ENCODE measurements around the gene CHRNB4.

CHRNB4 gene

DNA sequence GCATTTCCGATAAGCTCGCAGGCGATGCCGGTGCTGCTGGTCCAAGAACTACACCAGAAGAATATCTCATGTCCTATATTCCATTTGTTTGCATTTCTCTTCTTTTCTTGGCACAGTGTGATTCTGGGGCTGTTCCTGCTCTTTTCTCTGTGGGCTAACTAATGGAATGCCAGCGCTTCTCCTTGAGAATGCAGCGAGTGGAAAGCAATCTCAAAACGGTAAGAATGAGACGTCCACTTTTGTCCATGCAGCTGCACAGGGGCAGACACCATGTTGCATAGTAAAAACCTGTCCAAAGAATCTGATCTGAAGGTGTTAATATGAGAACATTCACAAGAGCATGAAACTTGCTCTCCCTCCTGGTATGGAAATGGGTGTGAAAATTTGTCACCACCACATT is 13.7 kb downstream of the CHRNB4 start:
- TF ChIP-seq, protein P1, sequence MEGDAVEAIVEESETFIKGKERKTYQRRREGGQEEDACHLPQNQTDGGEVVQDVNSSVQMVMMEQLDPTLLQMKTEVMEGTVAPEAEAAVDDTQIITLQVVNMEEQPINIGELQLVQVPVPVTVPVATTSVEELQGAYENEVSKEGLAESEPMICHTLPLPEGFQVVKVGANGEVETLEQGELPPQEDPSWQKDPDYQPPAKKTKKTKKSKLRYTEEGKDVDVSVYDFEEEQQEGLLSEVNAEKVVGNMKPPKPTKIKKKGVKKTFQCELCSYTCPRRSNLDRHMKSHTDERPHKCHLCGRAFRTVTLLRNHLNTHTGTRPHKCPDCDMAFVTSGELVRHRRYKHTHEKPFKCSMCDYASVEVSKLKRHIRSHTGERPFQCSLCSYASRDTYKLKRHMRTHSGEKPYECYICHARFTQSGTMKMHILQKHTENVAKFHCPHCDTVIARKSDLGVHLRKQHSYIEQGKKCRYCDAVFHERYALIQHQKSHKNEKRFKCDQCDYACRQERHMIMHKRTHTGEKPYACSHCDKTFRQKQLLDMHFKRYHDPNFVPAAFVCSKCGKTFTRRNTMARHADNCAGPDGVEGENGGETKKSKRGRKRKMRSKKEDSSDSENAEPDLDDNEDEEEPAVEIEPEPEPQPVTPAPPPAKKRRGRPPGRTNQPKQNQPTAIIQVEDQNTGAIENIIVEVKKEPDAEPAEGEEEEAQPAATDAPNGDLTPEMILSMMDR (IDR thresholded peaks at IDR 0.05; ENCODE audit: low read depth, low read length, missing control alignments) = no peak
- H3K4me3 ChIP-seq (replicated peaks; ENCODE audit: low read depth, low read length) = no peak overlapping the region
- DNase-seq (ENCODE audit: extremely low read depth, low read depth) = no peak

DNA sequence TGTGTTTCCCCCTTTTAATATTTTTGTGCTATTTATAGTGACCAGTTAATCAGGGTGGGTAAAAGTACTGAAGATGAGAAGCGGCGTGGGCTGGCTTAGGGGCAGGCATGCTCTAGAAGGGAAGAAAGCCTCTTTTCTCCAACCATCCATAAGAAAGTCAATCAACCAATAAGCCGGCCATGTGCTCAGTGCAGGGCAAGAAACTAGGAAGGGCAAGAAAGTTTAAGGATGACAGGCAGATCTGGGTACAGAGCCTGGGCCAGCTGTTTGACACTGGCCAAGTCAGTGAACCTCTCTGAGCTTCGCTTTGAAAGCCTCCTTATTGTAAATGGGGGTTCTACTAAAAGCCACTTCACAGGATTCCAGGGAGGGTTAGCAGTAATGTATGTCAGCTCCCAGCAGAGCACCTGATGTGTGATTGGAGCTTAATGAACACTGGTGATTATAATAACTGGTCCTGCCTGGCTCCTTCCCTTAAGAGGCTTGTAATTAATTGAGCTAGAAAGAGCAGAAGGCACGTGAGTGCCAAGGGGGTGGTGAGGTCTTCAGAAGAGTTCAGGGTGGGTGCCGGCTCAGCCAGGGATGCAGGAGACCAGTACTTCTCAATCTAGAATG is 14.5 kb downstream of the CHRNB4 start:
- no peak for DNase-seq (ENCODE audit: extremely low read depth, low read depth)
- TF ChIP-seq, protein P1 (IDR thresholded peaks at IDR 0.05; ENCODE audit: low read depth, low read length, missing control alignments) = no peak
- H3K4me3 ChIP-seq (replicated peaks; ENCODE audit: low read depth, low read length) = no peak overlapping the region

DNA sequence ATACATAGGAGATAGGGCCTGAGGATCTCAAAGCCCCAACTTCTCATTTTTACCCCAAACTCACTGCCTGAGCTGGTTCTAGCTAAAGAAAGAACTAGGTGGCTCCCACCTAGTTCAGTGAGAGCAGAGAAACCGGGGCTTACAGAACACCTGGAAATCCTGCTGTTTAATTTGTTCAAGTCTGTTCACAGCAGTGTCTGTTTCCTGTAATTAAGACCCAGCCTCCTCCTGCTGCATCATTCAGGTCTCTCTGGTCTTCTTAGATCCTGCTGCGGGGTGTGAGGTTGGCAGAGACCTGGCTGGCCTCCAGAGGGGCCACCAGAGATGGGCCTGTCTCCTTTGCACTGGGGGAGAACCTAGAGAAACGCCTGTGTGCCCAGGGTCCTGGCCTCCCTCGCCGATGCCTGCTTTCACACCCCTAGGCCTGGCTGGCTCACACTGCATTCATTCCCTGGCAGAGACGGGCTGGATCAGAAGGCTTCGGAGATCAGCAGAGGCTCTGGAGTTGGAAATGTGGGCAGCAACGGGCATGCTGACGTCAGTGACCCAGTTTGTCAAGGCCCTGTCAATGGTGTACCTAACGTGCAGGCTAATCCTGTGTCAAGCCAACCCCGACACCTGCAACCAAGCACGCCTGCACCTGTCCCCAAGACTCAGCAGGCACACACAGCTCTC is 15.3 kb downstream of the CHRNB4 start:
- H3K4me3 ChIP-seq (replicated peaks; ENCODE audit: low read depth, low read length) = no peak overlapping the region
- no peak for DNase-seq (ENCODE audit: extremely low read depth, low read depth)
- TF ChIP-seq, protein P1 (IDR thresholded peaks at IDR 0.05; ENCODE audit: low read depth, low read length, missing control alignments) = no peak

DNA sequence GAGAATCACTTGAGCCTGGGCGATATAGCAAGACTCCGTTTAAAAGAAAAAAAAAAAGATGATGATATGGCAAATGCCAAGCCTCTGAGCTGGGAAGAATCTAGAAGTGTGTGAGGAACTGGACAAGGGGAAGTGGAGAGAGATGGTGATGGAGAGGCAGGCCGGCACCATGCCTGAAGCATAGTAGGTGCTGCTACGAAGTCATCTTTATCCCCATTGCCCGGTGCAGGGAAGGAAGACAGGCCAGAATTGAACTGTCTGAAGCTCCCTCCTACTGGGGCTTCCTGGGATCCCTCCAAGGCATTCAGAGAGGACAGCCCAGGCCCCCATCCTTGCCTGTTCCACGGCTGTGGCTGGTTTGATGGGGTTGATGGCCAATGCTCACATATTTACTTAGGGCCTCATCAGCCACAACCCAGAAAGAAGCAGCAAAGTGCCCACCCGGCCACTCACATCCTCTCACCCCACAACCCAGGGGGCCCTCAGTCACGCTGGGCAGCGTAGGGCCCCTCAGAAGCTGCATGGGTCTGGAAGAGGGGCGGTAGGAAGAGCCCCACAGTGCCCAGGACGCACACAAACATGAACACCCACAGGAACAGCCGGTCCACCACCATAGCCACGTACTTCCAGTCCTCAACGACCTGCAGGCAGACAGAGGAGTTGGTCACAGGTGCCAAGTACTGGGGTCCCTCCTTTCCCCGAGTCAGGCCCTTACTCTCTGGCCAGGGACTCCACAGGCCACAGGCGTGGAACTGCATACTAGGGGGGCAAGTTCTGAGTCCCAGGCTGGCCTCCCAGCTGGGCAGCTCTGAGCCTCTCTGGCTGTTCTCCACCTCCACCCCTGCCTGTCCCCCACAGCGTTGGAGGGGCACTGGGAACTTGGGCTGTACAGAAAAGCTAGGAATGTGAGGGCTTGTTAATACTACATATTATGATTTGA is 16.1 kb downstream of the CHRNB4 start:
- no peak for DNase-seq (ENCODE audit: extremely low read depth, low read depth)
- TF ChIP-seq, protein P1 (IDR thresholded peaks at IDR 0.05; ENCODE audit: low read depth, low read length, missing control alignments) = no peak
- H3K4me3 ChIP-seq (replicated peaks; ENCODE audit: low read depth, low read length) = no peak overlapping the region

DNA sequence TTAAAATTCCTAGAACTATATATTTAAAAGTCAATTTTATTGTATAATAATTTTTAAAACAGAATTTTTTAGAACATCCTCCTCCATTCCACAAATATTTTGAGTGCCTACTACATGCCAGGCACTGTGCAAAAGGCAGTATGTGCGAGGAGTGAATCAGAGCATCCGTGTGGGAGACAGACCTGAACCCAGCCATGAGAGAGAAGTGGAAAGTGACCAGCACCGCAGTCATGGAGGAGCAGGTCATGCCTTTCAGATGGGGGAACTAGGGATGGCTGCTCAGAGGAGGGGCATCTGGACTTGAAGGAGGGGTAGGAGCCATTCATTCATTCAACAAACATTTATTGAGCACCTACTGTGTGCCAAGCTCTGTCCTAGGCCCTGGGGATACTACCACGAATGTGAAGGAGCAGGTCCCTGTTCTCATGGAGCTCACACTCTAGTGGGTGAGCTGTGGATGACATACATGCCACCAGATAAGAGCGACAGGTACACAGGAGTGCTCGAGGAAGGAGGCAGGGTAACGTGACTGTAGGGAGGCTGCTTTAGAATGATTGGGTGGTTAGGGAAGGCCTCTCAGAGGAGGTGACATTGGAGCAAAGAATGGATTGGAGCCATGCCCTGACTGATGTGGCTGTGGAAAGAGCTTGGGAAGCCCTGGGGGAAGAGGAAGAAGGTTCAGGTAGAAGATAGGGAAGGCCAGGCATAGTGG is 17.1 kb downstream of the CHRNB4 start:
- no peak for DNase-seq (ENCODE audit: extremely low read depth, low read depth)
- no peak overlapping the region for H3K4me3 ChIP-seq (replicated peaks; ENCODE audit: low read depth, low read length)
- TF ChIP-seq, protein P1 (IDR thresholded peaks at IDR 0.05; ENCODE audit: low read depth, low read length, missing control alignments) = no peak

DNA sequence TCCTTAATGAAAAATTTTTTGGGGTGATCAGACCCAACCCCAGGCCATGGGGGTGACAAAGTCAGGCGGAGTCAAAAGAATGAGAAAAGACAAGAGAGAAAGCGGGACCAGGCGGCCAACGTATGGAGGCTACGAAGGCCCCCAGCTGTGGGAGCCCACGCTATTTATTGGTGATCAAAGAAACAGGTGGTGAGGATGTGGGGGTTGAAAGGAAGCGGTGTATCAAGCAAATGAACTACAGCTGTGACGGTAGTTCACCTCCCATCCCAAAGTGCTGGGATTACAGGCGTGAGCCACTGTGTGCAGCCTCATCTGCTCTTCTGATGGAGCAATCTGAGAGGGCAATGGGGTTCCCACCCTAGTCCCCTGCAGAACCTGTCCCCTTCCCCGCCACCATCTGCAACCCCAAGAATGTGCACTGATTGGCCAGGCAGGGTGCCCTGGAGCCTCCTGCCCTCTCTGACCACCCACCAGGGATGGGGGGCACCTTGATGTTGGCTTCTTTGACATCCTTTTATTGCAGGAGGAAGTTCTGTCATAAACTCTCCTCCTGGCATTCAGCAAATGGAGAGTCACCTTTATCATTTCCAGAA is 19.1 kb downstream of the CHRNB4 start:
- no peak overlapping the region for H3K4me3 ChIP-seq (replicated peaks; ENCODE audit: low read depth, low read length)
- TF ChIP-seq, protein P1 (IDR thresholded peaks at IDR 0.05; ENCODE audit: low read depth, low read length, missing control alignments) = no peak
- DNase-seq (ENCODE audit: extremely low read depth, low read depth) = no peak

Measured in HFF-Myc (cell line).